ENCODE data around the gene ELOB.

The ELOB gene

GRCh38 chr16:2809149-2809760, 32.2 kb upstream of the ELOB start:
- DNase-seq, result no peak

- DNase-seq, result no peak
Measured at GRCh38 chr16:2808181-2808580, 31.1 kb upstream of the ELOB start.

- DNase-seq, result no peak
Measured at GRCh38 chr16:2806286-2806685, 29.2 kb upstream of the ELOB start.

GRCh38 chr16:2804728-2805127, 27.6 kb upstream of the ELOB start:
- no peak for DNase-seq

GRCh38 chr16:2803545-2804195, 26.6 kb upstream of the ELOB start:
- no peak for DNase-seq

- DNase-seq, result peak; percentile 7
Measured at GRCh38 chr16:2799859-2800226, 22.8 kb upstream of the ELOB start.

- DNase-seq, result no peak
Measured at GRCh38 chr16:2799205-2799858, 22.3 kb upstream of the ELOB start.

- DNase-seq, result no peak
Measured at GRCh38 chr16:2798723-2799204, 21.7 kb upstream of the ELOB start.

GRCh38 chr16:2795395-2796143, 18.5 kb upstream of the ELOB start:
- no peak for DNase-seq

- no peak for DNase-seq
Measured at GRCh38 chr16:2792940-2793339, 15.9 kb upstream of the ELOB start.

GRCh38 chr16:2791174-2791573, 14.1 kb upstream of the ELOB start:
- DNase-seq, result no peak

GRCh38 chr16:2790631-2791030, 13.6 kb upstream of the ELOB start:
- DNase-seq, result no peak

GRCh38 chr16:2787961-2788360, 10.9 kb upstream of the ELOB start:
- DNase-seq, result no peak

- DNase-seq, result no peak
Measured at GRCh38 chr16:2787406-2787805, 10.3 kb upstream of the ELOB start, which contains the start of gene PRSS33. PRSS33 (minus strand) TSS chr16:2787560; CDS start chr16:2786547, 1,013 bp downstream.

- no peak for DNase-seq
Measured at GRCh38 chr16:2786826-2787151, 9.7 kb upstream of the ELOB start.

- DNase-seq, result no peak
Measured at GRCh38 chr16:2786061-2786825, 9.2 kb upstream of the ELOB start.

- DNase-seq, result no peak
Measured at GRCh38 chr16:2785101-2785991, 8.3 kb upstream of the ELOB start.

- no peak for DNase-seq
Measured at GRCh38 chr16:2784358-2785100, 7.4 kb upstream of the ELOB start.

- no peak for DNase-seq
Measured at GRCh38 chr16:2783581-2784357, 6.7 kb upstream of the ELOB start.

All from DMS153 (cell line).